NB4 (cell line): ENCODE results near the gene BSDC1.

ENCODE experiments used
- CTCF ChIP-seq: IDR thresholded peaks from one replicate; pipeline ENCODE4 v1.5.1; 2012; ENCODE audit warnings: low read depth, low read length
- MAX ChIP-seq: IDR thresholded peaks from 2 replicates; pipeline ENCODE4 v1.6.1; 2011; ENCODE audit warnings: low read depth, low read length

GRCh38 chr1:32349211-32349708 lies 45.0 kb downstream of the BSDC1 start:
- no peak for TF ChIP-seq MAX
- no peak for TF ChIP-seq CTCF
